Measurements from ENCODE around the gene CDKAL1.

Gene CDKAL1

DNA sequence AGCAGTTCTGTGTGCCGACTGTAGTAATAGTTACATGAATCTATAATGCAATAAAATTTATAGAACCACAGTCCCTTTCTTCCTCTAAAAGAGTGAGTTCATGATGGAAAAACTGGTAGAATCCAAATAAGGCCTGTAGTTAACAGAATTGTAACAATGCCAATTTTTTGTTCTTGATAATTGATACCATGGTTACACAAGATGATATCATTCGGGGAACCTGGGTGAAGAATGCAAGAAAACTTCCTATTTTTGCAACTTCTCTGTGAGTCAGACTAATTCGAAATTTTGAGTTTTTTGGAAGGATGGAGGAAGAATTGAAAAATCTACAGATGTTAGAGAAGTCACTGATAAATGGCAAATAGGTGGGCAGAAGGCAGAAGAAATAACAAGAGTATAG, 381.8 kb downstream of the CDKAL1 start (continued):
- TF ChIP-seq, protein P1, sequence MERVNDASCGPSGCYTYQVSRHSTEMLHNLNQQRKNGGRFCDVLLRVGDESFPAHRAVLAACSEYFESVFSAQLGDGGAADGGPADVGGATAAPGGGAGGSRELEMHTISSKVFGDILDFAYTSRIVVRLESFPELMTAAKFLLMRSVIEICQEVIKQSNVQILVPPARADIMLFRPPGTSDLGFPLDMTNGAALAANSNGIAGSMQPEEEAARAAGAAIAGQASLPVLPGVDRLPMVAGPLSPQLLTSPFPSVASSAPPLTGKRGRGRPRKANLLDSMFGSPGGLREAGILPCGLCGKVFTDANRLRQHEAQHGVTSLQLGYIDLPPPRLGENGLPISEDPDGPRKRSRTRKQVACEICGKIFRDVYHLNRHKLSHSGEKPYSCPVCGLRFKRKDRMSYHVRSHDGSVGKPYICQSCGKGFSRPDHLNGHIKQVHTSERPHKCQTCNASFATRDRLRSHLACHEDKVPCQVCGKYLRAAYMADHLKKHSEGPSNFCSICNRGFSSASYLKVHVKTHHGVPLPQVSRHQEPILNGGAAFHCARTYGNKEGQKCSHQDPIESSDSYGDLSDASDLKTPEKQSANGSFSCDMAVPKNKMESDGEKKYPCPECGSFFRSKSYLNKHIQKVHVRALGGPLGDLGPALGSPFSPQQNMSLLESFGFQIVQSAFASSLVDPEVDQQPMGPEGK (CRISPR knock-in tag; IDR thresholded peaks at IDR 0.05; ENCODE audit: borderline replicate concordance), result no peak
- no peak for TF ChIP-seq CSDC2 (CRISPR knock-in tag; IDR thresholded peaks at IDR 0.05)
- TF ChIP-seq GLIS3 (CRISPR knock-in tag; IDR thresholded peaks at IDR 0.05), result no peak
- no peak for TF ChIP-seq ZNF565 (CRISPR knock-in tag; conservative IDR thresholded peaks at IDR 0.05; ENCODE audit: low read depth)
- no peak for TF ChIP-seq SNAI2 (CRISPR knock-in tag; IDR thresholded peaks at IDR 0.05)

DNA sequence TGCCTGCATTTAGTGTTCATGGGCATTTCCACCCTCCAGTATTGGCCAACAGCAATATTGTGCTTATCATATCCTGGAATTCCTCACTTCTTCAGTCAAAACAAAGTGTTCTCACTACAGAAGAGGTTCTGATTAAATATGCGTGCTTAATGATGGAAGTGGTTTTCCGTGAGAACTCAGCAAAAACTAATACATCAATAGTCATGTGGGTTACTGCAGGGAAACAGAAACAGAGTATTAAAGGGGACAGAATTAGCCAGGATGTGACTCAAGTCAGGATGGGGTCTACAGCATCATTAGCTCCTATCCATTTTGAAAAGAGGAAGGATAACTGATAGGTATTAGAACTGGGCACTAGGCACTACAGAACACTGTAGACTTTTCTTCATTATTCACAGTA, 384.6 kb downstream of the CDKAL1 start:
- no peak for ATAC-seq
- TF ChIP-seq CSDC2 (CRISPR knock-in tag; IDR thresholded peaks at IDR 0.05) (no peak), ESRRG (CRISPR knock-in tag; IDR thresholded peaks at IDR 0.05) (no peak), ZFP30 (CRISPR knock-in tag; IDR thresholded peaks at IDR 0.05) (no peak), ZFP3 (CRISPR knock-in tag; IDR thresholded peaks at IDR 0.05) (no peak), TOX (CRISPR knock-in tag; IDR thresholded peaks at IDR 0.05; ENCODE audit: borderline replicate concordance) (no peak), ISL1 (CRISPR knock-in tag; IDR thresholded peaks at IDR 0.05) (no peak), ZC3H10 (CRISPR knock-in tag; IDR thresholded peaks at IDR 0.05) (no peak), POU6F1 (CRISPR knock-in tag; IDR thresholded peaks at IDR 0.05; ENCODE audit: borderline replicate concordance, low read depth) (no peak), ZNF8 (CRISPR knock-in tag; IDR thresholded peaks at IDR 0.05) (no peak), ZNF565 (CRISPR knock-in tag; conservative IDR thresholded peaks at IDR 0.05; ENCODE audit: low read depth) (no peak), GLIS3 (CRISPR knock-in tag; IDR thresholded peaks at IDR 0.05) (no peak), TCF4 (CRISPR knock-in tag; IDR thresholded peaks at IDR 0.05; ENCODE audit: borderline replicate concordance) (no peak), RARB (CRISPR knock-in tag; IDR thresholded peaks at IDR 0.05) (no peak), ARNTL (CRISPR knock-in tag; IDR thresholded peaks at IDR 0.05; ENCODE audit: borderline replicate concordance, low read depth) (no peak), PPARA (CRISPR knock-in tag; IDR thresholded peaks at IDR 0.05; ENCODE audit: borderline replicate concordance) (no peak), CSRNP3 (CRISPR knock-in tag; IDR thresholded peaks at IDR 0.05) (no peak)
- TF ChIP-seq, protein P1 (CRISPR knock-in tag; IDR thresholded peaks at IDR 0.05; ENCODE audit: borderline replicate concordance), result no peak
- TF ChIP-seq, protein P2, sequence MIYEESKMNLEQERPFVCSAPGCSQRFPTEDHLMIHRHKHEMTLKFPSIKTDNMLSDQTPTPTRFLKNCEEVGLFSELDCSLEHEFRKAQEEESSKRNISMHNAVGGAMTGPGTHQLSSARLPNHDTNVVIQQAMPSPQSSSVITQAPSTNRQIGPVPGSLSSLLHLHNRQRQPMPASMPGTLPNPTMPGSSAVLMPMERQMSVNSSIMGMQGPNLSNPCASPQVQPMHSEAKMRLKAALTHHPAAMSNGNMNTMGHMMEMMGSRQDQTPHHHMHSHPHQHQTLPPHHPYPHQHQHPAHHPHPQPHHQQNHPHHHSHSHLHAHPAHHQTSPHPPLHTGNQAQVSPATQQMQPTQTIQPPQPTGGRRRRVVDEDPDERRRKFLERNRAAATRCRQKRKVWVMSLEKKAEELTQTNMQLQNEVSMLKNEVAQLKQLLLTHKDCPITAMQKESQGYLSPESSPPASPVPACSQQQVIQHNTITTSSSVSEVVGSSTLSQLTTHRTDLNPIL (CRISPR knock-in tag; IDR thresholded peaks at IDR 0.05; ENCODE audit: low read depth), result no peak

DNA sequence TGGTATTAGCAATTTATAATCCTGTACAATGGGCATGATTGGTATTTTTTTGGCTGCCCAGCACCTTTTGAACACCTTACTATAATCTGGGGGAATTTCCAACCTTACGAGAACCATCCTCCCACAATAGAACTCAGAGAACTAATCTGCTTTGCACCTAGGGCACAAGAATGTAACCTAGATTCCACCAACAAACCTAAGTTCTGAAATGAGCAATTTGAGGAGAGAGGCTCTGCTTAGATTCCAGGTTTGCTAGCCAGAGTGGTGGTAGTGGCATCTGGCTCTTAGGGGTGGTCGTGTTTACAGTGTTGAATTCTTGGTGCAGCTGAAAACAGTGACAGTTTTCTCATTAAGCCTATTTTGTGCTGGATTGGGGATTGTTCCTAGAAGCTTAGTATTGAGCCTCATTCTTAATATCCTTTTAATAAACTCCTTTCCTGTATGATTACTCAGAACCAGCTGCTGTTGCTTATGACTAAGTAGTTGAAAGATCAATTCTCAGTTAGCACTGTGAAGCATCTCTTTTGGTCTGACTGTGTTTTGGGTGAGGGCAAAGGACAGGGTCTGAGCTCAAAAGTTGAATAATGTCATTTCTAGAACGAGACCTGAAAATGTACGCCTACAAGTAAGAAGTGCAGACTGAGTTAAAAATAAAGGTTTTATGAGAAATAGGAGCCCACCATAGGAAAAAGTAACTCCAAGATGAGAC, 385.6 kb downstream of the CDKAL1 start:
- ATAC-seq, result no peak
- TF ChIP-seq ZC3H10 (CRISPR knock-in tag; IDR thresholded peaks at IDR 0.05), result no peak
- TF ChIP-seq ISL1 (CRISPR knock-in tag; IDR thresholded peaks at IDR 0.05), result no peak
- TF ChIP-seq, protein P2 (CRISPR knock-in tag; IDR thresholded peaks at IDR 0.05; ENCODE audit: low read depth), result no peak
- TF ChIP-seq ZNF565 (CRISPR knock-in tag; conservative IDR thresholded peaks at IDR 0.05; ENCODE audit: low read depth), result no peak
- TF ChIP-seq, protein P1 (CRISPR knock-in tag; IDR thresholded peaks at IDR 0.05; ENCODE audit: borderline replicate concordance), result no peak
- TF ChIP-seq ZFP3 (CRISPR knock-in tag; IDR thresholded peaks at IDR 0.05), result no peak
- no peak for TF ChIP-seq TSHZ2 (CRISPR knock-in tag; IDR thresholded peaks at IDR 0.05)
- TF ChIP-seq CSRNP3 (CRISPR knock-in tag; IDR thresholded peaks at IDR 0.05), result no peak

Data from SK-N-SH treated with all-trans-retinoic acid at 6 μM for 48 hours (cell line).